Measurements from ENCODE around the gene BICDL1. TPM values are rescaled to one million over a fixed set of nuclear protein-coding genes. Genes with fewer than 3 reads are reported as not detected.

The BICDL1 gene
- total and polyA plus RNA-seq, 8 donors = 2.0 to 23.0 (median 6.8) TPM

GRCh38 chr12:120019197-120019596, 30.2 kb downstream of the BICDL1 start:
- H3K9me3 ChIP-seq = no peaks in the 10 kb centered on the region
- intact Hi-C loops (cut with DNase I) = no loop called here
- no peak overlapping the region for H3K27ac ChIP-seq
- no peaks in the 10 kb centered on the region for H3K4me1 ChIP-seq
- no peak overlapping the region for H3K4me3 ChIP-seq
- ATAC-seq (no peak), FAIRE-seq (no peak), DNase-seq (no peak)
- H3K36me3 ChIP-seq = no peaks in the 10 kb centered on the region
- no peaks in the 10 kb centered on the region for H3K27me3 ChIP-seq
- TF ChIP-seq, protein P1, sequence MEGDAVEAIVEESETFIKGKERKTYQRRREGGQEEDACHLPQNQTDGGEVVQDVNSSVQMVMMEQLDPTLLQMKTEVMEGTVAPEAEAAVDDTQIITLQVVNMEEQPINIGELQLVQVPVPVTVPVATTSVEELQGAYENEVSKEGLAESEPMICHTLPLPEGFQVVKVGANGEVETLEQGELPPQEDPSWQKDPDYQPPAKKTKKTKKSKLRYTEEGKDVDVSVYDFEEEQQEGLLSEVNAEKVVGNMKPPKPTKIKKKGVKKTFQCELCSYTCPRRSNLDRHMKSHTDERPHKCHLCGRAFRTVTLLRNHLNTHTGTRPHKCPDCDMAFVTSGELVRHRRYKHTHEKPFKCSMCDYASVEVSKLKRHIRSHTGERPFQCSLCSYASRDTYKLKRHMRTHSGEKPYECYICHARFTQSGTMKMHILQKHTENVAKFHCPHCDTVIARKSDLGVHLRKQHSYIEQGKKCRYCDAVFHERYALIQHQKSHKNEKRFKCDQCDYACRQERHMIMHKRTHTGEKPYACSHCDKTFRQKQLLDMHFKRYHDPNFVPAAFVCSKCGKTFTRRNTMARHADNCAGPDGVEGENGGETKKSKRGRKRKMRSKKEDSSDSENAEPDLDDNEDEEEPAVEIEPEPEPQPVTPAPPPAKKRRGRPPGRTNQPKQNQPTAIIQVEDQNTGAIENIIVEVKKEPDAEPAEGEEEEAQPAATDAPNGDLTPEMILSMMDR (IDR thresholded peaks at IDR 0.05) = no peak

GRCh38 chr12:120019938-120020337, 30.9 kb downstream of the BICDL1 start:
- no peak for FAIRE-seq
- H3K9me3 ChIP-seq = no peaks in the 10 kb centered on the region
- H3K27ac ChIP-seq = no peak overlapping the region
- H3K27me3 ChIP-seq = no peaks in the 10 kb centered on the region
- 93 to 96% methylated on average over 5 of the region's 5 CpGs for WGBS, 2 donors
- TF ChIP-seq, protein P1 (IDR thresholded peaks at IDR 0.05) = no peak
- intact Hi-C loops (cut with DNase I) = no loop called here
- no peaks in the 10 kb centered on the region for H3K36me3 ChIP-seq
- no peaks in the 10 kb centered on the region for H3K4me1 ChIP-seq
- no peak for ATAC-seq
- no peak for DNase-seq
- no peak overlapping the region for H3K4me3 ChIP-seq

DNA sequence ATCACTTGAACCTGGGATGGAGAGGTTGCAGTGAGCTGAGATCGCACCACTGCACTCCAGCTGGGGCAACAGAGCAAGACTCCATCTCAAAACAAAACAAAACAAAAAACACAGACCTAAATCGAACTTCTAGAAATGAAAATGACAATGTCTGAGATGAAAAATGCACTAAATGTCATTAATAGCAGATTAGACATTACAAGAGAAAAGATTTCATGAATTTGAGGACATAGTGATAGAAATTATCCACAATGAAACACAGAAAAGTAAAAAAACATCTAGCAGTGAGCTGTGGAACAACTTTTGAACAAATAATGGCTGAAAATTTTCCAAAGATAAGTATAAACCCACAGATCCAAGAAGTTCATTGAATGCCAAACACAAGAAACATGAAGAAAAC, 35.2 kb downstream of the BICDL1 start:
- 76 to 79% methylated on average over 2 of the region's 2 CpGs for WGBS, 2 donors

DNA sequence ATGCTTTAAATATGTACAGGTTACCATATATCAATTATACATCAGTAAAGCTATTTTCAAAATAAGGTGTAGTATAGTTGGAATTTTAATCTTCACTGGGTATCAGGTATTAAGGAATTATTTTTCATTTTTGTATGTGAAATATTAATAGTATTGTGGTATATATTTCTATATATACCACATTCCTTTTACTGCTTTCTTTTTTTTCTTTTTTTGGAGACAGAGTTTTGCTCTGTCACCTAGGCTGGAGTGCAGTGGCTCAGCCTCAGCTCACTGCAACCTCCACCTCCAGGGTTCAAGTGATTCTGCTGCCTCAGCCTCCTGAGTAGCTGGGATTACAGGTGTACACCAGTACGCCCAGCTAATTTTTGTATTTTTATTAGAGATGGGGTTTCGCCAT, 36.6 kb downstream of the BICDL1 start:
- ATAC-seq = no peak
- no peak overlapping the region for H3K27ac ChIP-seq
- no peaks in the 10 kb centered on the region for H3K27me3 ChIP-seq
- H3K9me3 ChIP-seq = no peaks in the 10 kb centered on the region
- H3K4me1 ChIP-seq = no peaks in the 10 kb centered on the region
- TF ChIP-seq, protein P1 (IDR thresholded peaks at IDR 0.05) = no peak
- DNase-seq = no peak
- FAIRE-seq = no peak
- no peaks in the 10 kb centered on the region for H3K36me3 ChIP-seq
- no peak overlapping the region for H3K4me3 ChIP-seq
- WGBS, 2 donors = 96 to 98% methylated on average over 2 of the region's 2 CpGs
- intact Hi-C loops (cut with DNase I) = no loop called here

More for the DNA sequence above, 35.2 kb downstream of the BICDL1 start:
- Histone ChIP-seq H3K4me3 (no peak overlapping the region), H3K36me3 (no peaks in the 10 kb centered on the region), H3K9me3 (no peaks in the 10 kb centered on the region), H3K4me1 (no peaks in the 10 kb centered on the region), H3K27me3 (no peaks in the 10 kb centered on the region), H3K27ac (no peak overlapping the region)
- ATAC-seq (no peak), FAIRE-seq (no peak), DNase-seq (no peak)
- TF ChIP-seq, protein P1 (IDR thresholded peaks at IDR 0.05) = no peak
- intact Hi-C loops (cut with DNase I) = no loop called here

DNA sequence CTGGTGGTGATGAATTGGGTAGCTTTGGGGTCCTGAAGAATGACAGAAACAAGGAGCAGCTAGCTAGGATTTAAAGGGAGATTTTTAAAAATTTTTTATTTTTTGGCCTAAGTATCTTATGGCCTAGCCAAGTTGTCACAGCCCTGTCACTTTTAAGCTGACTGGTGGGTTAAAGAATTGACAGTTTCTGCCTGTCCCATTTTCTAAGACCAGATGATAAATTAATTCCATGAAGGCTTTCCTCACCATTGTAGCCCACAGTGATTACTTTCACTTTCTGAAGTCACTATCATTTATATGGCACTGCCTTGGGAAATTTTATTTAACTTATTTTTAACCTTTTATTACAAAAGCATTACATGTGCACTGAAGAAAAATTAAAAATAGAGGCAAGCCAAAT, 43.2 kb downstream of the BICDL1 start:
- DNase-seq = no peak
- intact Hi-C loops (cut with DNase I) = no loop called here
- H3K27me3 ChIP-seq = no peaks in the 10 kb centered on the region
- TF ChIP-seq, protein P1 (IDR thresholded peaks at IDR 0.05) = no peak
- no peak for FAIRE-seq
- ATAC-seq = no peak
- no peaks in the 10 kb centered on the region for H3K9me3 ChIP-seq
- no peaks in the 10 kb centered on the region for H3K36me3 ChIP-seq
- H3K27ac ChIP-seq = no peak overlapping the region
- no peaks in the 10 kb centered on the region for H3K4me1 ChIP-seq
- no peak overlapping the region for H3K4me3 ChIP-seq

Data from pancreas (tissue), 10 donors.